GM18499 (cell line): ENCODE data around the gene P4HA1.

Experiments
- ATAC-seq: cut with Tn5 transposase; IDR thresholded peaks from one replicate; pipeline ENCODE4 v1.9.1; 2021; ENCODE audit warnings: moderate number of reproducible peaks; ENCODE audit not compliant: insufficient read depth, unreplicated experiment

The P4HA1 gene

GRCh38 chr10:73095481-73096021 is 1.1 kb downstream of the P4HA1 start:
- ATAC-seq = no peak

GRCh38 chr10:73094986-73095480 is 1.6 kb downstream of the P4HA1 start:
- no peak for ATAC-seq

GRCh38 chr10:73093922-73094850 is 2.5 kb downstream of the P4HA1 start:
- ATAC-seq = no peak

- no peak for ATAC-seq
Measured at GRCh38 chr10:73092830-73093229, 3.8 kb downstream of the P4HA1 start.

- ATAC-seq = no peak
Measured at GRCh38 chr10:73088304-73088703, 8.4 kb downstream of the P4HA1 start.

DNA sequence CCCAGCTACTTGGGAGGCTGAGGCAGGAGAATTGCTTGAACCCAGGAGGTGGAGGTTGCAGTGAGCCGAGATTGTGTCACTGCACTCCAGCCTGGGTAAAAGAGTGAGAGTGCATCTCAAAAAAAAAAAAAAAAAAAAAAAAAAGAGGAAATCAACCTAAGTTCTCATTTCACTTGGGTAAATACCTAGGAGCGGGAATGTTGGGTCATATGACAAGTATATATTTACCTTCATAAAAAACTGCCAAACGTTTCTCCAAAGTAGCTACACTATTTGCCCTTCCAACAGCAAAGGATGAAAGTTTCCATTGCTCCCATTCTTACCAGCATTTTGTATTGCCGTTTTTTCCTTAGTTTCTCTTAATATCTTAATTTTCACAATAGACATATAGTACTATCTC is 9.8 kb downstream of the P4HA1 start:
- ATAC-seq = no peak

GRCh38 chr10:73084209-73084608 is 12.5 kb downstream of the P4HA1 start:
- ATAC-seq = no peak

GRCh38 chr10:73083221-73083620 is 13.4 kb downstream of the P4HA1 start:
- no peak for ATAC-seq

DNA sequence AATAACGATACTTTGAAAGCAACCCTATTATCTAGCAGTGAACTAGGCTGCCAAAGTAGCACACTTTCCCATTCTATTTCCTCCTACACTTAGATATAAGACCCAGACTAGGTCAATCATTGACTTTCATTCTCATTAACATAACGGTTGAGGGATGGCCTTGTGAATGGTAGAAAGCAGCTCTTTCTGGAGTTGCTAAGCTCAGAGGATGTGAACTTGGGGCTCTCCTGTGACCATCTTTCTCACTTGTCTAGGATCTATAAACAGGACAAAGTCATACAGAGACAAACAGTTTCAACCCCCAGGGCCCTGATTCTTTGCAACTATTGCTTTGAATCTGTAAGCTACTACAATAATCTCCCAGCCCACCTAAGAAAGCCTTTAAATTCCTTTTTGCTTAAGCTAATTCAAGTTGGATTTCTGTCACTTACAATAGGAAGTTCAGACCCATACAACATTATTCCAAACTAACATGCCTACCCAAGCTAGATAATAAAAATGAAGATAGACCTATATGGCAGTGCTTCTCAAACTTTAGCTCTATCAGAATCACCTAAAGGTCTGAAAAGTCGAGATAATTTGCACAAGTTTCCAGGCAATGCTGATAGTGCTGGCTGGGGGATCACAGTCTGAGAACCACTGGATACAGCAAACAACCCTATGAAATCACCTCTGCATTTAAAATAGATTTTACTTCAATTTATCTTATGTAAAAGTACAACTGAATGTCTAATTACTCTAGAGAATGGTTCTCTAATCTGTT is 16.7 kb downstream of the P4HA1 start:
- ATAC-seq = no peak

GRCh38 chr10:73076360-73077183 is 20.1 kb downstream of the P4HA1 start:
- ATAC-seq = no peak

DNA sequence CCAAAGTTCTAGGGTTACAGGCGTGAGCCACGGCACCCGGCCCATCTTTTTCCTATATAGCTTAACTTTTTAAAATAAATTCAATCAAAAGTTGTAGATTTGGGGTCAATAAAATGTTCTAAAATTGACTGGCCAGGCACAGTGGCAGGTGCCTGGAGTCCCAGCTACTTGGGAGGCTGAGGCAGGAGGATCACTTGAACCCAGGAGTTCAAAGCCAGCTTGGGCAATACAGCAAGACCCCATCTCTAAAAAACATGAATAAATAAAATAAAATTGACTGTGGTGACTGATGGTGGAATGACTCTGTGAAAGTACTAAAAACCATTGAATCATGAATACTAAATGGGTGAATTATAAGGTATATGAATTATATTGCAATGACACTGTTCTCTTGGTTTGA is 20.8 kb downstream of the P4HA1 start:
- ATAC-seq = no peak

DNA sequence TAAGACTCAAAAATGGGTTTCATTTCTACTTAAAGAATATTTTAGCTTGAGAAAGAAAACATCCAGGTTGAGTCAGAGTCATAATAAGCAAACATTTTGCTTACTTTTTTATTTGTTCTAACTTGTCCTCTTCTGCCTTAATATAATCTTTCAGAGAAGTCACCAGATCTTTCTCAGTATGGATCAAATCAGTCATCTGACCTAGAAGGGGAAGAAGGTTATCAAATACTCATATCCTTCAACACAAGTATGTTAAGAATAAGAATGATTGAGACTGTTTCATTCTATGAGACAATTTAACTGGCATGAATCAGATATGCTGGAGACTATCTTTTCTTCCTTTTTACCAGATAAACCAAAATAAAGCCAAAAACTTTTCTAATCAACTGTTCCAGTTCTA is 23.0 kb downstream of the P4HA1 start:
- ATAC-seq = no peak

DNA sequence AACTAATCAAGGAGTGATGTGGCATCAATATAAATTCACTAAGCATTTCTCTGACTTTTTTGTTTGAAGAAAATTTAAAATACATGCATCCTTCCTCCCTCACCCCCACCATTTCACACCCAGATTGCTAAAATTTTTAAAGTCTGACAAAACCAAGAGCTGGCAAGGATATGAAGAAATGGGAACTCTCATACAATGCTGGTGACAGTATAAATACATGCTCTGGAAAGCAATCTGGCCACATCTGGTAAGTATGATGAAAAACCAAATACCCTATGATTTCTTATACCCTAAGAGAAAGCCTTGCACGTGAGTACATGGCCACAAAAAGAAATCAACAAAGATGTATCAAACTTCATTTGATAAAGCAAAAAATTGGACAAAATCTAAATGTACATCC is 31.2 kb downstream of the P4HA1 start:
- no peak for ATAC-seq

GRCh38 chr10:73061743-73062142 is 34.9 kb downstream of the P4HA1 start:
- ATAC-seq = no peak

GRCh38 chr10:73060738-73061635 is 35.7 kb downstream of the P4HA1 start:
- no peak for ATAC-seq

DNA sequence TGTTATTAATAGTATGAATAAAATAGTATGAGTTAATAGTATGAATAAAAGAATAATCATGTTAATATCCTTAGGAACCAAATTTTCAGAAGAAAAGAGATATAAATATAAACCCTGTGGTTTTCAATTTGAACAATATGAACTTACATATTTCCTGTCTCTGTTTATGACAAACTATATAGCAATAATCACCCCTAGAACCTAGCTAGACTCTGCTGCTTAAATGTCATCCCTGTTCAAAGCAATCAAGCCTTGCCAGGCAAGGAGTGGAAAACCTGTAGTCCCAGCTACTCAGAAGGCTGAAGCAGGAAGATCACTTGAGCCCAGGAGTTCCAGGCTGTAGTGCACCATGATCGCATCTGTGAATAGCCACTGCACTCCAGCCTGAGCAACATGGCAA is 36.5 kb downstream of the P4HA1 start:
- no peak for ATAC-seq

- ATAC-seq = no peak
Measured at GRCh38 chr10:73058057-73058591, 38.5 kb downstream of the P4HA1 start.

DNA sequence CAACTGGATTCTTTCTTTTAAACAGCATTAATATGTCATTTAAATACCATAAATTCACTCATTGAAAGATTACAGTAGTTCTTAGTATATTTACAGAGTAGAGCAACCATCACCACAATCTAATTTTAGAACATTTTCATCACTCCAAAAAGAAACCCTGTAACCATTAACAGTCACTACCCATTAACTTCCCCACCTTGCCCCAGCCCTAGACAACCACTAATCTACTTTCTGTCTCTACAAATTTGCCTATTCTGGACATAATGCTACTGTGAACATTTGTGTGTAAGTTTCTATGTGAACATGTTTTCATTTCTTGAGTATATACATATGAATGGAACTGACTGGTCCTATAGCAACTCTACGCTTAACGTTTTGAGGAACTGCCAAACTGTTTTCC is 42.4 kb downstream of the P4HA1 start:
- no peak for ATAC-seq

GRCh38 chr10:73053275-73053674 is 43.4 kb downstream of the P4HA1 start:
- no peak for ATAC-seq
